SK-N-SH treated with all-trans-retinoic acid at 6 μM for 48 hours (cell line): ENCODE data around the gene ST8SIA2.

Experiments
- BACH2 ChIP-seq: fragments of 250-450 bp; sonication (Bioruptor Pico); IDR thresholded peaks from 2 replicates; pipeline ENCODE4 v1.9.0; 2021; ENCODE audit warnings: mild to moderate bottlenecking, borderline replicate concordance
- CSRNP3 ChIP-seq: fragments of 250-450 bp; sonication (Bioruptor Pico); IDR thresholded peaks from 2 replicates; pipeline ENCODE4 v1.5.1; 2021; ENCODE audit warnings: mild to moderate bottlenecking, moderate library complexity
- POU6F1 ChIP-seq: fragments of 250-450 bp; sonication (Bioruptor Pico); IDR thresholded peaks from 2 replicates; pipeline ENCODE4 v1.8.0; 2021; ENCODE audit warnings: low read depth, mild to moderate bottlenecking, moderate library complexity, borderline replicate concordance
- ZC3H10 ChIP-seq: fragments of 250-450 bp; sonication (Bioruptor Pico); IDR thresholded peaks from 2 replicates; pipeline ENCODE4 v1.5.1; 2021; ENCODE audit warnings: mild to moderate bottlenecking, moderate library complexity

- TF ChIP-seq CSRNP3 (CRISPR knock-in tag) (no peak), BACH2 (CRISPR knock-in tag) (no peak), ZC3H10 (CRISPR knock-in tag) (no peak), POU6F1 (no peak)
These were observed 99.0 kb downstream of the ST8SIA2 start for GRCh38 chr15:92492551-92493115.
